Mesothelial cell of epicardium (in vitro differentiated cells): Measurements from ENCODE around the gene CXXC5. TPM values are rescaled to one million over a fixed set of nuclear protein-coding genes. Genes with fewer than 3 reads are reported as not detected.

Experiments
- DNase-seq, 2 experiments: peaks; one replicate each; pipeline ENCODE4 v3.0.0; 2021; ENCODE audit warnings: low spot score in 2 of 2; ENCODE audit not compliant: unreplicated experiment in 2 of 2
- H3K27ac Mint-ChIP-seq: 2 replicates; pipeline ENCODE4 v1.8.0; 2021; ENCODE audit warnings: mixed read lengths
- H3K27me3 Mint-ChIP-seq: 2 replicates; pipeline ENCODE4 v1.8.0; 2021; ENCODE audit warnings: low read depth, mixed read lengths
- H3K36me3 Mint-ChIP-seq: 2 replicates; pipeline ENCODE4 v1.8.0; 2021; ENCODE audit warnings: mixed read lengths
- H3K4me1 Mint-ChIP-seq: 2 replicates; pipeline ENCODE4 v1.8.0; 2021; ENCODE audit warnings: mixed read lengths
- H3K4me3 Mint-ChIP-seq: 2 replicates; pipeline ENCODE4 v1.8.0; 2021; ENCODE audit warnings: mild to moderate bottlenecking, moderate library complexity, mixed read lengths
- H3K9me3 Mint-ChIP-seq: 2 replicates; pipeline ENCODE4 v1.8.0; 2021; ENCODE audit warnings: mixed read lengths
- total RNA-seq: library from RNA; stranded (reverse); gene quantifications from 3 replicates; pipeline ENCODE4 v1.2.1, GENCODE V29; 2021
- TF ChIP-seq, protein P1 (sequence below): fragments of 200-600 bp; sonication (generic); IDR thresholded peaks from one replicate; pipeline ENCODE4 v1.5.0; 2021; ENCODE audit warnings: antibody characterized with exemption; ENCODE audit not compliant: unreplicated experiment

Gene CXXC5
- total RNA-seq, 1 donor from 2014 or later: 37.4 TPM

DNA sequence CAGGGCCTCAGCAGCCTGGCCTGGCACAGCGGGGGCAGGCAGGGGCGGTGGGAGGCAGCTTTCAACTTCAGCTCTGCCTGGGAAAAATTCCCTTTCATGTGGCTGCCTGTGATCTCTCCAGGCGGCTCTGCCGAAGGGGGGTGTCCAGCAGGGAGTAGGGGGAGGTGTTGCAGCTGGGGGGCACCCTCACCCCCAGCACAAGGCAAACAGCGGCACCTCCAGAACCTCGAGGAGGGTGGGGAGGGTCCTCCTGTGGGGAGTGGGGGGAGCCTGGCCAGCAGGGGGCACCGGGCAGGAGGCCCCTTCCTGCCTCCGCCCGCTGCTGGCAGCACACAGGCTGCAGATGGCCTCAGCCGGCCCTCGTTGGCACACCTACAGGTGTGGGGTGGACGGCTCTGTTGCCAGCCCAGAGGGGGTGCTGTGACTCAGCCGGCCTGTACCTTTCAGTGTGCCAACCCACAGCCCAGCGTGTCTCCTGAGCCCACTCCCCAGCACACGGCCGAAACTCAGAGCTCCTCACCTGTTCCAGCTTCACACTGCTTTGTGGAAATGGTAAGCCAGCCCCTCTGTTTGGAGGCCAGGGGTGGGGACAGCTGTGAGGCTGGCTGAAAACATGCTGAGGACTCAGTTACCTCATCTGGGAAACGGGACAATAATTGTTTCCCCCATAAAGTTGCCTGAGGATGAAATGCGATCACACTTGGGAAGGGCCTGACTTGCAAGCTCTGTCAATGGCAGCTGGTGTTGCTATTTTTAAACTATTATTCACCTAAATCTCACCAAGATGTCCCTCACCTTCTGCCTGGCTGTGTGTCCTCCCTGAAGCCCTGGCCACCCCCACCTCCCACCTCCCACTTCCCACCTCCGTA lies 37.0 kb downstream of the CXXC5 start:
- H3K36me3 Mint-ChIP-seq: peaks cover 8% of the 10 kb centered on the region
- peaks cover 6% of the 10 kb centered on the region for H3K4me1 Mint-ChIP-seq
- no peak overlapping the region for H3K27ac Mint-ChIP-seq
- TF ChIP-seq, protein P1, sequence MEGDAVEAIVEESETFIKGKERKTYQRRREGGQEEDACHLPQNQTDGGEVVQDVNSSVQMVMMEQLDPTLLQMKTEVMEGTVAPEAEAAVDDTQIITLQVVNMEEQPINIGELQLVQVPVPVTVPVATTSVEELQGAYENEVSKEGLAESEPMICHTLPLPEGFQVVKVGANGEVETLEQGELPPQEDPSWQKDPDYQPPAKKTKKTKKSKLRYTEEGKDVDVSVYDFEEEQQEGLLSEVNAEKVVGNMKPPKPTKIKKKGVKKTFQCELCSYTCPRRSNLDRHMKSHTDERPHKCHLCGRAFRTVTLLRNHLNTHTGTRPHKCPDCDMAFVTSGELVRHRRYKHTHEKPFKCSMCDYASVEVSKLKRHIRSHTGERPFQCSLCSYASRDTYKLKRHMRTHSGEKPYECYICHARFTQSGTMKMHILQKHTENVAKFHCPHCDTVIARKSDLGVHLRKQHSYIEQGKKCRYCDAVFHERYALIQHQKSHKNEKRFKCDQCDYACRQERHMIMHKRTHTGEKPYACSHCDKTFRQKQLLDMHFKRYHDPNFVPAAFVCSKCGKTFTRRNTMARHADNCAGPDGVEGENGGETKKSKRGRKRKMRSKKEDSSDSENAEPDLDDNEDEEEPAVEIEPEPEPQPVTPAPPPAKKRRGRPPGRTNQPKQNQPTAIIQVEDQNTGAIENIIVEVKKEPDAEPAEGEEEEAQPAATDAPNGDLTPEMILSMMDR: no peak
- H3K4me3 Mint-ChIP-seq: no peak overlapping the region
- no peak for DNase-seq
- H3K9me3 Mint-ChIP-seq: no peaks in the 10 kb centered on the region
- H3K27me3 Mint-ChIP-seq: no peaks in the 10 kb centered on the region

DNA sequence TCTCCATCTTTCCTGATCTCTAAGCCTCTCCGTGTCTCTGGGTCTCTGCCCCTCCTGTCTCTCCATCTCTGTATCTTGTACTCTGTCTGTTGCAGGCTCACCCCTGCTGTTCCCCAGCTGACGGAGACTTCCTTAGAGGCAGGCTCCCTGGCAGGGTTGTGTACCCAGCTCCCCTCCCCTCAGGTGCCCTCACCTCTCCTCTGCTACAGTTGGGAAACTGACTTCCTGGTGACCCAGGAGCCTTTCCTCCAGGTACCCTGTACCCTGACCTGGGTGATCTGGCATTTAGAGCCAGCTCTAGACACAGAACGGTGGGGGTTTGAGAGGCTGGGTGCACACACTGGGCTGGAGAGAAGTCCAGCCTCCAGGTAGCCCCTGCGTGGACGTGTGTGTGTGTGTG lies 37.7 kb downstream of the CXXC5 start:
- H3K27ac Mint-ChIP-seq: peak overlapping the region; percentile 27
- no peak overlapping the region for H3K4me3 Mint-ChIP-seq
- no peak for DNase-seq
- peaks cover 14% of the 10 kb centered on the region for H3K4me1 Mint-ChIP-seq
- TF ChIP-seq, protein P1: no peak
- H3K27me3 Mint-ChIP-seq: no peaks in the 10 kb centered on the region
- peaks cover 5% of the 10 kb centered on the region for H3K36me3 Mint-ChIP-seq
- no peaks in the 10 kb centered on the region for H3K9me3 Mint-ChIP-seq

DNA sequence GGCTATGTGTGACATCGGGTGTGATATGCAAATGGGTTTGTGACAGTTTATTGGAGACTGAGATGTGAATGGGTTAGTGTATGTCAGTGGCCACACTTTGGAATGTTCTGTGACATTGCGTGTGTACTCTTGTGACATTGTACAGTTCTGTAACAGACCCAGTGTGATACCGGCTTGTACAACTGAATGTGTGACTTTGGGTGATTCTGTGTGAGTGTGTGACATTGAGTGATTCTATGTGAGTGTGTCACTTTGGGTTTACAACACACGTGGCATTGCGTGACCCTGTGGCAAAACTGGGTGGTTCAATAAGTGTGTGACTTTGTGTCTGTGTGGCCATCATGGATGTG lies 38.2 kb downstream of the CXXC5 start:
- Mint-ChIP-seq H3K27ac (no peak overlapping the region), H3K36me3 (peaks cover 5% of the 10 kb centered on the region), H3K9me3 (no peaks in the 10 kb centered on the region), H3K4me1 (peaks cover 18% of the 10 kb centered on the region), H3K4me3 (no peak overlapping the region), H3K27me3 (no peaks in the 10 kb centered on the region)
- TF ChIP-seq, protein P1: no peak
- no peak for DNase-seq

DNA sequence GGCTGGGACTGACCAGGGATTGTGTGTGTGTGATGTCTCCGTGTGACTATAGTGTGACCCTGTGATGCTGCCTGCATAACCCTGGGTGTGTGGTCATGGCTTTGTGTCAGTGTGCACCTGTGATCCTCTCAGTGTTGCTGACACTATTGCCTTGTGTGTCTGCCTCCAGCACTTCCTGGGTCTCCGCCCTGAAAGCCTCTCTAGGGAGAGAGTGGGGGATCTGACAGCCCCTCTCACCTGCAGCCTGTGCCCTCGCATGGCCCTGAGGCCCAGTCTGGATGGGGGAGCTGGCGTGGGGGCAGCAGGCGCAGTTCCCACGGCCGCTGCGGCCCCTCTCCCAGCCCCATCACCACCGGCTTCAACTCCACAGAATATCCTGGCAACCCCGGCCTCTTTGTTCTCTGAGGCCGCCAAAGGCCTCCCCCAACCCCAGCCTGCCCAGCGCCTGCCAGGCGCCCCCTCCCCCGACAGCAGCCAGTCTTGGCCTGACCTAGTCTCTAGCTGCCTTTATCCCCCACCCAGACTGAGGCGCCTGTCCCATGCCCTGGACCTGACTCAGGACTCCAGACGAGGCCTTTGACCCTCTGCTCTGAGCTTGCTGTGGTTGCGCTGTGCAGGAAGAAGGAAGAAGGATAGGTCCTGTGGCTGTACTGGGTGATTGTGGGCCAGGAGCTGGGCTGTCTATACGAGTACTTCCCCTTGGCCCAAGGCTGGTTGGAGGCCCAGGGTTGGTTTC lies 38.7 kb downstream of the CXXC5 start:
- no peaks in the 10 kb centered on the region for H3K27me3 Mint-ChIP-seq
- peak overlapping the region; percentile 25 for H3K27ac Mint-ChIP-seq
- no peaks in the 10 kb centered on the region for H3K9me3 Mint-ChIP-seq
- DNase-seq: no peak
- TF ChIP-seq, protein P1: no peak
- H3K4me1 Mint-ChIP-seq: peaks cover 19% of the 10 kb centered on the region
- H3K4me3 Mint-ChIP-seq: no peak overlapping the region
- peaks cover 5% of the 10 kb centered on the region for H3K36me3 Mint-ChIP-seq

DNA sequence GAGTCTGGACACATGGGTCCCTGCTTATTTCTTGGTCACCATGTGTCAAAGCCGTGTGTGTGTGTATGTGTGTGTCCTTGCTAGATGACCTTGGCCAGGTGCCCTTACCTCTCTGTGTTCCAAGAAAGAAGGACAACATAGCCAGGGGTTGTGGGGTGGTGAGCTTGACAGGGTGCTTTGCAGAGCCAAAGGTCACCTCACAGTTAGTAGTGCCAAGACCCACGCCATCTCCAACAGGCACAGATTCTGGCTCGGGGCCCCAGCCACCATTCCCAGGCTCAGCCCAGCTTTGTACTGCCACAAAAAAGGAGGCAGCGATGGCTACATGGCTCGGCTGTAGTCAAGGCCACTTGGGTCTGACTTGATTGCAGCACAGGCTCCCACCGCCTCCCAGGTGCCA lies 39.5 kb downstream of the CXXC5 start:
- H3K27ac Mint-ChIP-seq: no peak overlapping the region
- no peaks in the 10 kb centered on the region for H3K9me3 Mint-ChIP-seq
- DNase-seq: no peak
- TF ChIP-seq, protein P1: no peak
- no peak overlapping the region for H3K4me3 Mint-ChIP-seq
- peaks cover 22% of the 10 kb centered on the region for H3K4me1 Mint-ChIP-seq
- no peaks in the 10 kb centered on the region for H3K27me3 Mint-ChIP-seq
- peaks cover 5% of the 10 kb centered on the region for H3K36me3 Mint-ChIP-seq
